Peyer's patch (tissue), 4 donors: ENCODE data around the gene ATG16L2. TPM values are rescaled to one million over a fixed set of nuclear protein-coding genes. Genes with fewer than 3 reads are reported as not detected.

Source experiments
- DNase-seq, 3 donors: peaks; one replicate each; pipeline ENCODE4 v3.0.0-alpha.2; 2017 to 2019
- H3K27ac ChIP-seq, 4 donors: fragments of 200-600 bp; sonication (generic); one replicate each; pipeline ENCODE4 v1.5.1; 2016 to 2019
- H3K27me3 ChIP-seq, 2 donors: fragments of 200-600 bp; sonication (generic); one replicate each; pipeline ENCODE4 v1.5.1; 2019
- H3K36me3 ChIP-seq, 3 donors: fragments of 200-600 bp; sonication (generic); one replicate each; pipeline ENCODE4 v1.5.1; 2016 to 2019
- H3K4me1 ChIP-seq, 4 donors: fragments of 200-600 bp; sonication (generic); one replicate each; pipeline ENCODE4 v1.5.1; 2016 to 2019
- H3K4me3 ChIP-seq, 4 donors: fragments of 200-600 bp; sonication (generic); 1 replicate in 3 of 4; 2 replicates in 1 of 4; pipeline ENCODE4 v1.5.1; 2016 to 2019; ENCODE audit warnings: mild to moderate bottlenecking in 1 of 4
- H3K9me3 ChIP-seq, 4 donors: fragments of 200-600 bp; sonication (generic); one replicate each; pipeline ENCODE4 v1.5.1; 2016 to 2019; ENCODE audit warnings: mild to moderate bottlenecking in 1 of 4
- POLR2A ChIP-seq, 2 donors: fragments of 450-650 bp; IDR thresholded peaks; one replicate each; pipeline ENCODE4 v1.5.1; 2017; ENCODE audit warnings: antibody characterized with exemption in 2 of 2, mild to moderate bottlenecking in 2 of 2, moderate library complexity in 2 of 2
- small RNA-seq, 2 donors: library from RNA; depleted of rRNA; stranded (forward); fragments of <200 nt; gene quantifications; one replicate each; pipeline ENCODE3, GENCODE V24; 2016
- total RNA-seq, 4 donors: library from RNA; depleted of rRNA; stranded (reverse); fragments of >200 nt; gene quantifications; one replicate each; pipeline ENCODE4 v1.1.0, GENCODE V29; 2016
- TF ChIP-seq, protein P1 (sequence below), 6 experiments: fragments of 450-650 bp in 4 of 6; fragments of 200-600 bp in 2 of 6; sonication (generic) in 1 of 6; IDR thresholded peaks; one replicate each; pipeline ENCODE4 v1.5.1; 2017 to 2019; ENCODE audit warnings: antibody characterized with exemption in 6 of 6, mild to moderate bottlenecking in 3 of 6, moderate library complexity in 1 of 6

ATG16L2 gene
- total RNA-seq, 4 donors from 2014 or later, result 39.9 to 226 (median 65.0) TPM

DNA sequence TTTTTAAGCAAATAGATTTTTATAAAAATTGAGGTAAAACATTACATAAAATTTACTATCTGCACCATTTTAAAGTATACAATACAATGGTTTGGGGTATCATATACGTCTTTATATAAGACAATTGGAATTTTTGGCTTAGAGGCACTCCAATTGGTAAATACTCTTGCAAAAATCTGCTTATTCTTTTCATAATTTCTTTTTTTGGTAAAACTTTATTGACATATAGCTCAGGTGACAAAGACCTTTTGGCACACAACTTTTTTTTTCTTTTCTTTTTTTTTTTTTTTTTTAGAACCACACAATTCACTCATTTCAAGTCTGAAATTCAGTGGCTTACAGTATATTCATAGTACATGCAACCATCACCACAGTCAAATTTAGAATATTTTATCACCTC is 57.8 kb downstream of the ATG16L2 start:
- no peak for TF ChIP-seq POLR2A (IDR thresholded peaks at IDR 0.05)
- TF ChIP-seq, protein P1, sequence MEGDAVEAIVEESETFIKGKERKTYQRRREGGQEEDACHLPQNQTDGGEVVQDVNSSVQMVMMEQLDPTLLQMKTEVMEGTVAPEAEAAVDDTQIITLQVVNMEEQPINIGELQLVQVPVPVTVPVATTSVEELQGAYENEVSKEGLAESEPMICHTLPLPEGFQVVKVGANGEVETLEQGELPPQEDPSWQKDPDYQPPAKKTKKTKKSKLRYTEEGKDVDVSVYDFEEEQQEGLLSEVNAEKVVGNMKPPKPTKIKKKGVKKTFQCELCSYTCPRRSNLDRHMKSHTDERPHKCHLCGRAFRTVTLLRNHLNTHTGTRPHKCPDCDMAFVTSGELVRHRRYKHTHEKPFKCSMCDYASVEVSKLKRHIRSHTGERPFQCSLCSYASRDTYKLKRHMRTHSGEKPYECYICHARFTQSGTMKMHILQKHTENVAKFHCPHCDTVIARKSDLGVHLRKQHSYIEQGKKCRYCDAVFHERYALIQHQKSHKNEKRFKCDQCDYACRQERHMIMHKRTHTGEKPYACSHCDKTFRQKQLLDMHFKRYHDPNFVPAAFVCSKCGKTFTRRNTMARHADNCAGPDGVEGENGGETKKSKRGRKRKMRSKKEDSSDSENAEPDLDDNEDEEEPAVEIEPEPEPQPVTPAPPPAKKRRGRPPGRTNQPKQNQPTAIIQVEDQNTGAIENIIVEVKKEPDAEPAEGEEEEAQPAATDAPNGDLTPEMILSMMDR (IDR thresholded peaks at IDR 0.05), result no peak
- Histone ChIP-seq H3K9me3 (no peaks in the 10 kb centered on the region), H3K27me3 (no peaks in the 10 kb centered on the region)

DNA sequence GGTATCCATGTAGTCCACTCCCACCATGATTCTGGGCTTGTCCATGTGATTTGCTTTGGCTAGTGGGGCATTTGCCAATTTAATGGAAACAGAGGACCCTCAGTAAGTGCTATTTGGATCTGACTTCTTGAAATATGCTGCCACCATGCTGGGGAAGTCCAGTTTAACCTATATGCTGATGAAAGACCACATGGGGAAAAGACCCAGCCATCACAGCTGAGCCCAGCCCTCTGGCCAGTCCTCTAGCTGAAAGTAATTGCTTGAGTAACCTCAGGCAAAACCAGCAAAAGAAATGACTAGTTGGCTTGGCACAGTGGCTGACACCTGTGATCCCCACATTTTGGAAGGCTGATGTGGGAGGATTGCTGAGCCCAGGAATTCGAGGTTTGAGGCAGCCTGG is 61.5 kb downstream of the ATG16L2 start:
- TF ChIP-seq, protein P1 (IDR thresholded peaks at IDR 0.05), result no peak
- TF ChIP-seq POLR2A (IDR thresholded peaks at IDR 0.05), result no peak
- H3K27me3 ChIP-seq, result no peaks in the 10 kb centered on the region
- H3K36me3 ChIP-seq, result no peaks in the 10 kb centered on the region
- no peaks in the 10 kb centered on the region for H3K4me1 ChIP-seq
- H3K27ac ChIP-seq, result no peak overlapping the region
- no peak overlapping the region for H3K4me3 ChIP-seq
- no peak for DNase-seq
- no peaks in the 10 kb centered on the region for H3K9me3 ChIP-seq

More for the DNA sequence above, 57.8 kb downstream of the ATG16L2 start:
- no peaks in the 10 kb centered on the region for H3K4me1 ChIP-seq
- no peak overlapping the region for H3K4me3 ChIP-seq
- H3K36me3 ChIP-seq, result no peaks in the 10 kb centered on the region
- no peak overlapping the region for H3K27ac ChIP-seq
- DNase-seq, result no peak

DNA sequence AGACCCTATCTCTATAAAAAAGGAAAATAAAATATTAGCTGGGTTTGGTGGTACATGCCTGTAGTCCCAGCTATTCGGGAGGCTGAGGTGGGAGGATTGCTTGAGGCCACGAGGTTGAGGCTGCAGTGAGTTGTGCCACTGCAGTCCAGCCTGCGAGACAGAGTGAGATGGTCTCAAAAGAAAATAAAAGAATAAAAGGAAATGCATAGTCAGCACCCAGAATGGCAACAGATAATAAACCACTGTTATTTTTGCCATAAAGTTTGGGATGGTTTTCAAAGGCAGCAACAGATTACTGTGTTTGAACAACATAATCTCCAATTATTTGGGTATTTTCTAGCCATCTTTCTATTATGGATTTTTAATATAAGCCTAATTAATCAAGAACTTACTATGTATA is 61.9 kb downstream of the ATG16L2 start:
- Histone ChIP-seq H3K27ac (no peak overlapping the region), H3K36me3 (no peaks in the 10 kb centered on the region), H3K9me3 (no peaks in the 10 kb centered on the region), H3K4me3 (no peak overlapping the region), H3K4me1 (no peaks in the 10 kb centered on the region), H3K27me3 (no peaks in the 10 kb centered on the region)
- TF ChIP-seq POLR2A (IDR thresholded peaks at IDR 0.05), result no peak
- no peak for DNase-seq

Small RNA genes within 50 kb of the gene (small RNA-seq; reads per million reads assigned to genes)
- gene MIR4692 (0 reads per million in 2 donors), gene RF00019 (0 reads per million in 2 donors), gene RNU6-672P (0 reads per million in 2 donors)

Other genes with a start within 250 kb of the ATG16L2 start
- 10 to 100 TPM in 3 of 4 donors, 1 to 10 TPM in 1; 8.4 to 75.9 (median 33.1) TPM for gene PDE2A, start 140.0 kb upstream of the ATG16L2 start, total RNA-seq
- gene ARAP1, start 62.0 kb upstream of the ATG16L2 start, total RNA-seq, result 100 to 1,000 TPM; 122 to 285 (median 145) TPM
- gene STARD10, start 20.4 kb upstream of the ATG16L2 start, total RNA-seq, result 100 to 1,000 TPM; 118 to 187 (median 168) TPM